KBM-7 (cell line): ENCODE results near the gene MAP6.

Experiments
- DNase-seq: peaks from one replicate; pipeline ENCODE4 v3.0.0-alpha.2; 2015
- in situ Hi-C: fragments of 300-500 bp; cut with MboI; formaldehyde crosslinking; loops from 2 replicates; pipeline ENCODE4 v1.14.3; 2020; ENCODE audit warnings: low sequenced_read_pairs, low pct_unique_long_range_greater_than_20kb, mixed read lengths

MAP6 gene

GRCh38 chr11:75541193-75542087 is 127.4 kb downstream of the MAP6 start:
- no peak for DNase-seq
- in situ Hi-C loops: no loop called here

DNA sequence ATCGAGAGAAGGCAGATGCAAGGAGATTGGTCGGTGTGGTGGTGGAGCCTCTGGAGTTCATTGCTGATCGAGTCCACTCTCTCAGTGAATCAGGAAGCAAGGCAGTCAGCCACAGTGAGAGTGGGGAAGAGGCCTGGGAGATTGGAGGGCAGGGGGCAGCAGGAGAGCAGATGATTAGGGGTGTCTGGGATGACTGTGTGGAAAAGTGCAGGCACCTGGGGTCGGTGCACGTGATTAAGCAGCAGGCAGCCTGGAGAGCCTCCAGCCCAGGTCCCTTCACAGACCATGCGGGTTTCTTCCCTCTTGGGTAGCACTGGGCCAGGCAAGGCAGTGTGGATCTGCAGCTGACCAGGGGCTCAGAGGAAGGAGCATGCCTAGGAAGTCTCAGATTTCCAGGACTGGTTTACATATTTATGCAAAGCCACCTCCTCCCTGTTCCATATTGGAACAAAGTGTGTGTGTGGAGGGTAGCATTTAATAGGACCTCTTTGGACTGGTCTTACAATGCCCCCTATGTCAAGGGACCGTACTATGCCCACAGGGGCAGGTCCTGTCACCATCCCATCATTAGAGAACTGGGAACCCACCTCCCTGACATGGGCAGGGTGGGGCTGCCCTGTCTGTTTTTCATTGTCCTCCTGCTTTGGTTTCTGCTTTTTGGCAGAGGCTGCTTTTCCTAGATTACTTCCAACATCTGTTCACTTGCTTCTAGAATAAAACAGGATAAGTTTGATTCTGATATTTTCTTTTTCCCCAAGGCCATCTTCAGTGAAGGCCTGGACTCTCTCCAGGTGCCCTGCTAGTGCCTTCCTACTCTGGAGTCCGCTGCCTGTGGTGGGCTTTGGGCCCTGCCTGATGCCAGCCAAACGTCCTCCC is 129.1 kb downstream of the MAP6 start:
- no peak for DNase-seq
- in situ Hi-C loops: no loop called here

DNA sequence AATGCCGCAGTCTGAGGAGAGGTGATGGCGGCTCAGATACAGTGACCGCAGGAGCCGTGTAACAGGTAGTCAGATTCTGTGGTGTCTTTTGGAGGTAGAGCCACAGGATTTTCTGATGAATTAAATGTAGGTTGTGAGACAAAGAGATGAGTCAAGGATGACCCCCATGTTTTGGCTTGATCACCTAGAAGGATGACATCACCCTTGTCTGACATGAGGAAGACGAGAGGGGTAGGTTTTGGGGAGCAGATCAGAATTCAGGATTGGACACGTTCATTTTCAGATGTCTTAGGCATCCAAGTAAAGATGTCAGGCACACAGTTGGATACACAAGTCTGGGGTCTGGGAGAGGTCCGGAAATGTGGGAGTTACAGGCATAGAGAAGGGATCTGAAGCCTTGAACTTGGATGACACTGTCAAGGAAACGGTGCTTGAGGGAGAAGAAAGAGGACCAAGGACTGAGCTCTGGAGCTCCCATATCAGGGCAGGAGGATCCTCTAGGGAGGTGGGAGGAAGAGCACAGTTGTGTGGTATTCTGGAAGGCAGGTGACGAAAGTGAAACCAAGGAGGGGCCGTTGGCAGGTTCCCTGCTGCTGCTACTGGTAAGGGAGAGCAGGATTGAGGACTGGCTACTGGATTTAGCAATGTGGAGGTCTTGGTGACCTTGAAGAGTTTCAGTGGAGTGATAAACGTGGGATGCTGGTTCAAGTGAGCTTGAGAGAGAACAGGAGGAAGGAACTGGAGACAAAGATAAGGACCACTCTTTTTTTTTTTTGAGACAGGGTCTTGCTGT is 130.5 kb downstream of the MAP6 start:
- in situ Hi-C loops: no loop called here
- DNase-seq: no peak

GRCh38 chr11:75537740-75538139 is 131.1 kb downstream of the MAP6 start:
- no peak for DNase-seq
- in situ Hi-C loops: no loop called here
